Measurements from ENCODE around the gene SLC25A43. TPM values are rescaled to one million over a fixed set of nuclear protein-coding genes. Genes with fewer than 3 reads are reported as not detected.

SLC25A43 gene
- total and polyA plus RNA-seq, 9 of the 15 experiments (the other 6 are each of a cell fraction or from before 2014, with no cell fraction given) = 1.3 to 8.4 (median 4.0) TPM

DNA sequence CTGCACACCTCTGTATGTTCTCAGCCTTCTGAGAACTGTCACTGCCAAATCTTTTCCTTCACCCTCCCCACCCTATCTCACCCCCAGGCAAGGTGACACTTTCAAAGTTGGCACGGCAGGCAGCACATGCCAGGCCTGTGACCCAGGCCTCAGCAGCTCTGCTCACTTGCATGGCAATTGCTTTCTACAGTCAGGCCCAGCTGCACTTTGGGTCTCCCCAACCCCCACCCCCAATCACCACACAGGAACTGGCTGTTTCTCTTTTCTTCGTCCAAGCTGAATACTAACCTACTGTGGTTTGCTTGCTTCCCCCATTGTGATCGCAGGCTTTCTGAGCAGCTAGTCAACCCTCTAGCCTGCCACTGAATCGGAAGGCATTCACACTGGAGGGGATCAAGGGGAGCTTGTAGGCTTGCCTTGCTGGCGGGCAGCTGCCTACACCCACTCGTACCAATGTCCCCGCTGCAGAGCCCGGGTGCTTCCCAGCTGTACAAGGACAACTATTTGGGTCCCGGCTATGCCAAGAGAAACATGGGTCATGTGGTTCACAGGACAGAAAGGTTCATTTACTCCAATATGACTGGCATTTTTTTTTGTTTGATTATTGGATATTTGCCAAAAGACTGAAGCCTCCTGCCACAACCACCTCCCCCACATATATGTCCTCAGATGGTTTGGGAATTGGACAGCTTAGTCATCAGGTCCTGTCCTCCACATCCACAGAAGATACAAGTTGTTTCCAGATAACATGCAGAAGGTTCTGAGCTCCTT, 28.1 kb downstream of the SLC25A43 start (continued):
- TF ChIP-seq TAL1 (IDR thresholded peaks at IDR 0.05) (peak; percentile 9; the same call in 1 of the 2 replicates), ZNF316 (IDR thresholded peaks at IDR 0.05) (peak; percentile 32; the same call in 1 of the 2 replicates), SMARCE1 (IDR thresholded peaks at IDR 0.05) (peak; percentile 43; the same call in 1 of the 2 replicates), CTCFL (IDR thresholded peaks at IDR 0.05; ENCODE audit: borderline replicate concordance, insufficient read depth, low read depth, low read length, poor library complexity, severe bottlenecking) (no peak), SRSF7 (optimal IDR thresholded peaks at IDR 0.05; ENCODE audit: low read depth, low read length) (no peak), EGR1 (conservative IDR thresholded peaks at IDR 0.05) (peak; percentile 27; the same call in 1 of the 2 replicates), CBFA2T3 (IDR thresholded peaks at IDR 0.05) (peak; percentile 64), EP300 (IDR thresholded peaks at IDR 0.05; ENCODE audit: low read length) (0 out of 2 replicates have a peak, but pooled peaks have one; percentile 25), MAFG (tag; conservative IDR thresholded peaks at IDR 0.05) (peak; percentile 68), ARID1B (IDR thresholded peaks at IDR 0.05) (peak; percentile 73), MEIS2 (IDR thresholded peaks at IDR 0.05; ENCODE audit: partially characterized antibody) (peak; percentile 14), ERF (CRISPR knock-in tag; IDR thresholded peaks at IDR 0.05) (no peak), MED1 (CRISPR knock-in tag; IDR thresholded peaks at IDR 0.05; ENCODE audit: borderline replicate concordance) (no peak), CBFA2T2 (conservative IDR thresholded peaks at IDR 0.05) (peak; percentile 35)
